ENCODE data around the gene RCOR1.
"Not testable (repeated sequence)": the region's sequence is repeated elsewhere in the genome, so short reads cannot be mapped to it uniquely, and the experiment has no call there.

The RCOR1 gene

GRCh38 chr14:102606296-102606695 is 13.8 kb downstream of the RCOR1 start:
- H3K27ac Mint-ChIP-seq = no peak overlapping the region
- TF ChIP-seq CTCF (IDR thresholded peaks at IDR 0.05; ENCODE audit: unreplicated experiment in 3 of 3) = no peak
- H3K4me1 Mint-ChIP-seq = peaks cover 26% of the 10 kb centered on the region
- H3K27me3 Mint-ChIP-seq (ENCODE audit: low read depth) = no peaks in the 10 kb centered on the region
- peaks cover 19% of the 10 kb centered on the region for H3K36me3 Mint-ChIP-seq (ENCODE audit: low read depth)
- H3K9me3 Mint-ChIP-seq = no peaks in the 10 kb centered on the region
- H3K4me3 Mint-ChIP-seq = no peak overlapping the region

GRCh38 chr14:102608064-102608446 is 15.6 kb downstream of the RCOR1 start:
- Mint-ChIP-seq H3K4me3 (no peak overlapping the region), H3K27me3 (ENCODE audit: low read depth) (no peaks in the 10 kb centered on the region), H3K4me1 (peaks cover 14% of the 10 kb centered on the region), H3K27ac (no peak overlapping the region), H3K9me3 (no peaks in the 10 kb centered on the region), H3K36me3 (ENCODE audit: low read depth) (peaks cover 21% of the 10 kb centered on the region)
- TF ChIP-seq CTCF (IDR thresholded peaks at IDR 0.05; ENCODE audit: unreplicated experiment in 3 of 3) = no peak

- H3K9me3 Mint-ChIP-seq = no peaks in the 10 kb centered on the region
- H3K36me3 Mint-ChIP-seq (ENCODE audit: low read depth) = peaks cover 16% of the 10 kb centered on the region
- no peaks in the 10 kb centered on the region for H3K4me1 Mint-ChIP-seq
- no peaks in the 10 kb centered on the region for H3K27me3 Mint-ChIP-seq (ENCODE audit: low read depth)
- TF ChIP-seq CTCF (IDR thresholded peaks at IDR 0.05; ENCODE audit: unreplicated experiment in 3 of 3) = no peak
- H3K4me3 Mint-ChIP-seq = no peak overlapping the region
- no peak overlapping the region for H3K27ac Mint-ChIP-seq
These were observed 18.7 kb downstream of the RCOR1 start for GRCh38 chr14:102610968-102611811.

- peak overlapping the region in 1 of 3 experiments; percentile 11 for H3K27ac Mint-ChIP-seq
- H3K4me1 Mint-ChIP-seq = peaks cover 9% of the 10 kb centered on the region
- no peak overlapping the region for H3K4me3 Mint-ChIP-seq
- H3K27me3 Mint-ChIP-seq (ENCODE audit: low read depth) = no peaks in the 10 kb centered on the region
- peaks cover 11% of the 10 kb centered on the region for H3K36me3 Mint-ChIP-seq (ENCODE audit: low read depth)
- no peak for TF ChIP-seq CTCF (IDR thresholded peaks at IDR 0.05; ENCODE audit: unreplicated experiment in 3 of 3)
- no peaks in the 10 kb centered on the region for H3K9me3 Mint-ChIP-seq
These were observed 23.9 kb downstream of the RCOR1 start for GRCh38 chr14:102616318-102616717.

GRCh38 chr14:102616799-102617198 is 24.4 kb downstream of the RCOR1 start:
- H3K4me1 Mint-ChIP-seq = peaks cover 14% of the 10 kb centered on the region
- no peak for TF ChIP-seq CTCF (IDR thresholded peaks at IDR 0.05; ENCODE audit: unreplicated experiment in 3 of 3)
- no peaks in the 10 kb centered on the region for H3K9me3 Mint-ChIP-seq
- peaks cover 9% of the 10 kb centered on the region for H3K36me3 Mint-ChIP-seq (ENCODE audit: low read depth)
- no peaks in the 10 kb centered on the region for H3K27me3 Mint-ChIP-seq (ENCODE audit: low read depth)
- H3K4me3 Mint-ChIP-seq = no peak overlapping the region
- H3K27ac Mint-ChIP-seq = peak overlapping the region in 1 of 3 experiments; percentile 11

GRCh38 chr14:102619012-102619411 is 26.6 kb downstream of the RCOR1 start:
- H3K27ac Mint-ChIP-seq; H3K27me3 Mint-ChIP-seq (ENCODE audit: low read depth); H3K36me3 Mint-ChIP-seq (ENCODE audit: low read depth); H3K9me3 Mint-ChIP-seq; H3K4me3 Mint-ChIP-seq: not testable (repeated sequence)
- H3K4me1 Mint-ChIP-seq = peaks cover 25% of the 10 kb centered on the region
